SK-N-SH (cell line): Measurements from ENCODE around the gene URAD. TPM values are rescaled to one million over a fixed set of nuclear protein-coding genes. Genes with fewer than 3 reads are reported as not detected.

Source experiments
- CTCF ChIA-PET: fragments of 300-600, 350-600 bp; formaldehyde crosslinking; extraction: SDS; loops from one replicate; lab custom pipeline; 2021; lab: Yijun Ruan, JAX
- POLR2A ChIA-PET: fragments of 350-600 bp; sonication (Branson Sonifier 250); formaldehyde crosslinking; extraction: SDS; loops from one replicate; lab custom pipeline; 2020; ENCODE audit warnings: antibody characterized with exemption, inconsistent platforms; lab: Yijun Ruan, JAX
- DNase-seq: peaks from one replicate; pipeline ENCODE4 v3.0.0; 2012
- H2AFZ ChIP-seq: fragments of 200-600 bp; sonication (generic); 2 replicates; pipeline ENCODE4 v1.8.1; 2016; ENCODE audit warnings: antibody characterized with exemption, mild to moderate bottlenecking, low read depth
- H3F3A ChIP-seq: fragments of 200-600 bp; sonication (generic); replicated peaks from 2 replicates; pipeline ENCODE3; 2016; ENCODE audit warnings: antibody characterized with exemption, mild to moderate bottlenecking; ENCODE audit not compliant: insufficient read depth
- H3K27ac ChIP-seq, 2 experiments: fragments of 200-500 bp in 1 of 2; fragments of 200-600 bp in 1 of 2; sonication (Bioruptor generic) in 1 of 2; sonication (generic), shearing (Covaris generic) in 1 of 2; 2 replicates each; pipeline versions ENCODE4 v1.5.1 to v1.6.1; 2014 to 2016; ENCODE audit warnings: low read depth in 2 of 2, inconsistent platforms in 1 of 2, low read length in 1 of 2, mild to moderate bottlenecking in 1 of 2, mixed read lengths in 1 of 2
- H3K27me3 ChIP-seq: fragments of 200-600 bp; sonication (generic), shearing (Covaris generic); 2 replicates; pipeline ENCODE4 v1.6.1; 2016; ENCODE audit warnings: mixed run types; ENCODE audit not compliant: insufficient read depth
- H3K36me3 ChIP-seq, 2 experiments: fragments of 200-500 bp in 1 of 2; fragments of 200-600 bp in 1 of 2; sonication (Bioruptor generic) in 1 of 2; sonication (generic) in 1 of 2; replicated peaks in 1 of 2; 2 replicates each; pipeline versions ENCODE3 to v1.5.1; 2014 to 2016; ENCODE audit warnings: low read length in 1 of 2, mild to moderate bottlenecking in 1 of 2; ENCODE audit not compliant: insufficient read depth in 2 of 2, control insufficient read depth in 1 of 2
- H3K4me1 ChIP-seq, 2 experiments: fragments of 200-500 bp in 1 of 2; fragments of 200-600 bp in 1 of 2; sonication (Bioruptor generic) in 1 of 2; sonication (generic), shearing (Covaris generic) in 1 of 2; 2 replicates each; pipeline versions ENCODE4 v1.5.1 to v1.6.1; 2014 to 2016; ENCODE audit warnings: low read depth in 1 of 2, low read length in 1 of 2, mixed run types in 1 of 2; ENCODE audit not compliant: insufficient read depth in 2 of 2, control insufficient read depth in 1 of 2
- H3K4me2 ChIP-seq: fragments of 200-600 bp; sonication (generic), shearing (Covaris generic); 2 replicates; pipeline ENCODE4 v1.6.1; 2017; ENCODE audit warnings: mixed run types
- H3K4me3 ChIP-seq, 2 experiments: fragments of 200-500 bp in 1 of 2; fragments of 200-600 bp in 1 of 2; sonication (Bioruptor generic) in 1 of 2; sonication (generic), shearing (Covaris generic) in 1 of 2; 2 replicates each; pipeline versions ENCODE4 v1.5.1 to v1.8.1; 2014 to 2016; ENCODE audit warnings: low read depth in 2 of 2, inconsistent platforms in 1 of 2, low read length in 1 of 2, mild to moderate bottlenecking in 1 of 2, mixed read lengths in 1 of 2, moderate library complexity in 1 of 2
- H3K79me2 ChIP-seq: fragments of 200-600 bp; sonication (generic); 2 replicates; pipeline ENCODE4 v1.8.1; 2017; ENCODE audit warnings: mild to moderate bottlenecking; ENCODE audit not compliant: insufficient read depth
- H3K9ac ChIP-seq: fragments of 200-600 bp; sonication (generic); 2 replicates; pipeline ENCODE4 v1.6.1; 2017; ENCODE audit warnings: mixed run types
- H3K9me2 ChIP-seq: fragments of 200-600 bp; sonication (generic); 2 replicates; pipeline ENCODE4 v1.6.1; 2017; ENCODE audit warnings: mixed run types
- H3K9me3 ChIP-seq: fragments of 200-600 bp; sonication (generic); 2 replicates; pipeline ENCODE4 v1.6.1; 2017; ENCODE audit warnings: mixed run types, mild to moderate bottlenecking, moderate library complexity
- H4K20me1 ChIP-seq: fragments of 200-600 bp; sonication (generic); 2 replicates; pipeline ENCODE4 v1.6.1; 2017; ENCODE audit warnings: mild to moderate bottlenecking, mixed run types; ENCODE audit not compliant: insufficient read depth
- CTCF ChIP-seq: fragments of 200-600 bp; sonication (generic); IDR thresholded peaks from 2 replicates; pipeline ENCODE4 v1.6.1; 2017; ENCODE audit warnings: antibody characterized with exemption, mild to moderate bottlenecking, moderate library complexity
- EZH2phosphoT487 ChIP-seq: fragments of 200-600 bp; sonication (generic); IDR thresholded peaks from 2 replicates; pipeline ENCODE4 v1.6.1; 2017; ENCODE audit warnings: low read depth, mixed run types, mild to moderate bottlenecking, antibody characterized with exemption, moderate library complexity, borderline replicate concordance
- FOXM1 ChIP-seq: IDR thresholded peaks from 2 replicates; pipeline ENCODE4 v1.4.0; 2012; ENCODE audit warnings: low read depth, mild to moderate bottlenecking
- GABPA ChIP-seq: IDR thresholded peaks from 2 replicates; pipeline ENCODE4 v1.4.0; 2012; ENCODE audit warnings: low read depth, mild to moderate bottlenecking
- GATA2 ChIP-seq: sonication (generic); formaldehyde crosslinking; IDR thresholded peaks from 2 replicates; pipeline ENCODE4 v1.5.0; 2020; ENCODE audit warnings: mild to moderate bottlenecking, missing genetic modification reagents
- IRF3 ChIP-seq: fragments of 150-350 bp; IDR thresholded peaks from 2 replicates; pipeline ENCODE4 v1.6.1; 2016; ENCODE audit warnings: mild to moderate bottlenecking, low read depth, low read length
- JUND ChIP-seq: IDR thresholded peaks from 2 replicates; pipeline ENCODE4 v1.4.0; 2012
- MXI1 ChIP-seq: IDR thresholded peaks from 2 replicates; pipeline ENCODE4 v1.6.1; 2012; ENCODE audit warnings: mild to moderate bottlenecking, low read depth, low read length, improper control_type of control experiment
- RAD21 ChIP-seq: IDR thresholded peaks from 2 replicates; pipeline ENCODE4 v1.6.1; 2012; ENCODE audit warnings: mild to moderate bottlenecking, low read length
- RCOR1 ChIP-seq: fragments of 150-350 bp; IDR thresholded peaks from 2 replicates; pipeline ENCODE4 v1.6.1; 2017; ENCODE audit warnings: antibody characterized with exemption, low read length
- REST ChIP-seq: IDR thresholded peaks from 2 replicates; pipeline ENCODE4 v1.6.1; 2012; ENCODE audit warnings: mild to moderate bottlenecking, low read depth, low read length, moderate library complexity
- SIN3A ChIP-seq: IDR thresholded peaks from 2 replicates; pipeline ENCODE4 v1.6.1; 2012; ENCODE audit warnings: low read depth, mild to moderate bottlenecking, low read length, moderate library complexity, borderline replicate concordance
- TAF1 ChIP-seq: IDR thresholded peaks from 2 replicates; pipeline ENCODE4 v1.6.1; 2012; ENCODE audit warnings: low read depth, mild to moderate bottlenecking, low read length, moderate library complexity, borderline replicate concordance
- TCF12 ChIP-seq: IDR thresholded peaks from 2 replicates; pipeline ENCODE4 v1.4.0; 2012
- TEAD4 ChIP-seq: IDR thresholded peaks from 2 replicates; pipeline ENCODE4 v1.4.0; 2012; ENCODE audit warnings: mild to moderate bottlenecking, borderline replicate concordance; ENCODE audit not compliant: insufficient read depth
- YY1 ChIP-seq: IDR thresholded peaks from 2 replicates; pipeline ENCODE4 v1.4.0; 2012; ENCODE audit warnings: low read depth, mild to moderate bottlenecking
- ZBTB33 ChIP-seq: IDR thresholded peaks from 2 replicates; pipeline ENCODE4 v1.4.0; 2012; ENCODE audit warnings: low read depth, borderline replicate concordance
- WGBS: methylation state at CpG from one replicate; pipeline ENCODE4 v1.1.6; 2017; ENCODE audit warnings: low lambda C conversion rate; 5-methylcytosine and 5-hydroxymethylcytosine counted together
- polyA plus RNA-seq, 3 experiments: library from polyadenylated mRNA; depleted of rRNA; stranded (reverse); fragments of >200 nt; gene quantifications; 2 replicates each; pipeline ENCODE4 v1.2.3, GENCODE V29; 2012

URAD gene
- polyA plus RNA-seq, 1 of the 3 experiments (the other 2 are of a cell fraction), result not detected

- TF ChIP-seq REST (no peak), FOXM1 (no peak), JUND (no peak), YY1 (no peak), GABPA (no peak), MXI1 (no peak), ZBTB33 (no peak), IRF3 (no peak), GATA2 (CRISPR knock-in tag) (no peak), TAF1 (no peak)
These were observed 16.6 kb downstream of the URAD start (continued) for GRCh38 chr13:27971776-27972477.

- no peak overlapping the region for H2AFZ ChIP-seq
- peak; percentile 12 for DNase-seq
- no peaks in the 10 kb centered on the region for H3F3A ChIP-seq
- TF ChIP-seq ZBTB33 (no peak), RCOR1 (no peak), SIN3A (no peak), CTCF (no peak), RAD21 (no peak), EZH2phosphoT487 (no peak), TEAD4 (no peak), GABPA (no peak), TCF12 (no peak)
- H3K9me3 ChIP-seq, result no peaks in the 10 kb centered on the region
- no peak overlapping the region for H3K9ac ChIP-seq
- H3K79me2 ChIP-seq, result no peaks in the 10 kb centered on the region
- CTCF ChIA-PET, result interaction anchor here (0.9 to 1.7 kb wide), 3 partner anchors 9 to 145 kb away, joined by 3 to 10 read pairs (median 8); no protein-coding TSS in a partner anchor
- no peaks in the 10 kb centered on the region for H4K20me1 ChIP-seq
- H3K4me3 ChIP-seq, result no peak overlapping the region
- no peaks in the 10 kb centered on the region for H3K36me3 ChIP-seq
- H3K9me2 ChIP-seq, result no peaks in the 10 kb centered on the region
- H3K4me2 ChIP-seq, result no peak overlapping the region
- POLR2A ChIA-PET, result no interaction called here
- H3K27me3 ChIP-seq, result peaks cover 99% of the 10 kb centered on the region
- 20% methylated on average over 13 of the region's 13 CpGs for WGBS
- H3K27ac ChIP-seq, result no peak overlapping the region
- H3K4me1 ChIP-seq, result no peaks in the 10 kb centered on the region
These were observed 17.3 kb downstream of the URAD start for GRCh38 chr13:27971236-27971645.
